Measurements from ENCODE around the gene CNPPD1. TPM values are rescaled to one million over a fixed set of nuclear protein-coding genes. Genes with fewer than 3 reads are reported as not detected.

Gene CNPPD1
- total RNA-seq, 2 donors from 2014 or later: 27.7 to 33.2 TPM

- no peak overlapping the region for H3K27ac Mint-ChIP-seq
- TF ChIP-seq CTCF (conservative IDR thresholded peaks at IDR 0.05): no peak
Observed at GRCh38 chr2:219174146-219174545, 2.6 kb downstream of the CNPPD1 start.

DNA sequence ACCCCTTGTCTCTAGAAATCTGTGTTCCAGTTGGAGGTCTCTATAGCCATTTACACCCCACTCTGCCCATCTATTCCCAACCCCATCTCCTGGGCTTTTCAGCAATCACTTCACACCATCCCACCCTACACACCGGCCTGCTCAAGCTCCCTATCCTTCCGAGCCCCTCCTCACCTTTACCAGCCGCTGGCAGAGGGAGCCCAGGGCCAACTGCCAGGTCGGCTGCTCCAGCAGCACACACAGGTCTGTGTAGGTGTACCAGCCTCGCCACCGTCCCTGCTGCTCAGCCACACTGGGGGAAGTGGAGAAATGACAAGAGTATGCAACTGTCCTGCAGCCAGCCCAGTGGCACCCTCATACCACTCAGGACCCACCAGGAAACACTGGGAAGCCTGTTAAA, 3.5 kb downstream of the CNPPD1 start:
- Mint-ChIP-seq H3K27me3 (ENCODE audit: insufficient read depth) (peaks cover 6% of the 10 kb centered on the region), H3K27ac (no peak overlapping the region), H3K4me3 (no peak overlapping the region), H3K36me3 (ENCODE audit: low read depth) (peaks cover 13% of the 10 kb centered on the region), H3K9me3 (no peaks in the 10 kb centered on the region), H3K4me1 (peaks cover 13% of the 10 kb centered on the region)
- Histone ChIP-seq H3K9me3 (ENCODE audit: control insufficient read depth, low read length) (no peaks in the 10 kb centered on the region), H3K27me3 (ENCODE audit: control insufficient read depth, insufficient read depth, low read length, poor library complexity, severe bottlenecking) (no peaks in the 10 kb centered on the region), H3K4me3 (ENCODE audit: low read length) (no peak overlapping the region), H3K36me3 (ENCODE audit: control insufficient read depth, insufficient read depth, low read length) (peaks cover 29% of the 10 kb centered on the region), H3K27ac (ENCODE audit: low read depth, low read length) (no peak overlapping the region), H3K9ac (ENCODE audit: extremely low read depth, low read length, poor library complexity, severe bottlenecking) (no peak overlapping the region), H3K4me1 (ENCODE audit: control insufficient read depth, insufficient read depth, low read length) (no peaks in the 10 kb centered on the region)
- 95 to 100% methylated on average over 2 to 6 of the region's 6 CpGs for WGBS, 2 experiments (ENCODE audit: insufficient coverage in 1 of 2, insufficient read length in 1 of 2)
- no peak for DNase-seq
- no peak for TF ChIP-seq CTCF (conservative IDR thresholded peaks at IDR 0.05)

More at GRCh38 chr2:219174146-219174545, 2.6 kb downstream of the CNPPD1 start:
- H3K27me3 ChIP-seq (ENCODE audit: control insufficient read depth, insufficient read depth, low read length, poor library complexity, severe bottlenecking): no peaks in the 10 kb centered on the region
- H3K4me3 ChIP-seq (ENCODE audit: low read length): no peak overlapping the region
- H3K9me3 ChIP-seq (ENCODE audit: control insufficient read depth, low read length): no peaks in the 10 kb centered on the region
- Mint-ChIP-seq H3K27me3 (ENCODE audit: insufficient read depth) (peaks cover 4% of the 10 kb centered on the region), H3K9me3 (no peaks in the 10 kb centered on the region), H3K36me3 (ENCODE audit: low read depth) (peaks cover 13% of the 10 kb centered on the region), H3K4me3 (no peak overlapping the region), H3K4me1 (peaks cover 19% of the 10 kb centered on the region)
- no peak for DNase-seq
- H3K9ac ChIP-seq (ENCODE audit: extremely low read depth, low read length, poor library complexity, severe bottlenecking): no peak overlapping the region
- no peak overlapping the region for H3K27ac ChIP-seq (ENCODE audit: low read depth, low read length)
- H3K4me1 ChIP-seq (ENCODE audit: control insufficient read depth, insufficient read depth, low read length): no peaks in the 10 kb centered on the region
- 98 to 100% methylated on average over 2 to 3 of the region's 3 CpGs for WGBS, 2 experiments (ENCODE audit: insufficient coverage in 1 of 2, insufficient read length in 1 of 2)
- H3K36me3 ChIP-seq (ENCODE audit: control insufficient read depth, insufficient read depth, low read length): peaks cover 29% of the 10 kb centered on the region

DNA sequence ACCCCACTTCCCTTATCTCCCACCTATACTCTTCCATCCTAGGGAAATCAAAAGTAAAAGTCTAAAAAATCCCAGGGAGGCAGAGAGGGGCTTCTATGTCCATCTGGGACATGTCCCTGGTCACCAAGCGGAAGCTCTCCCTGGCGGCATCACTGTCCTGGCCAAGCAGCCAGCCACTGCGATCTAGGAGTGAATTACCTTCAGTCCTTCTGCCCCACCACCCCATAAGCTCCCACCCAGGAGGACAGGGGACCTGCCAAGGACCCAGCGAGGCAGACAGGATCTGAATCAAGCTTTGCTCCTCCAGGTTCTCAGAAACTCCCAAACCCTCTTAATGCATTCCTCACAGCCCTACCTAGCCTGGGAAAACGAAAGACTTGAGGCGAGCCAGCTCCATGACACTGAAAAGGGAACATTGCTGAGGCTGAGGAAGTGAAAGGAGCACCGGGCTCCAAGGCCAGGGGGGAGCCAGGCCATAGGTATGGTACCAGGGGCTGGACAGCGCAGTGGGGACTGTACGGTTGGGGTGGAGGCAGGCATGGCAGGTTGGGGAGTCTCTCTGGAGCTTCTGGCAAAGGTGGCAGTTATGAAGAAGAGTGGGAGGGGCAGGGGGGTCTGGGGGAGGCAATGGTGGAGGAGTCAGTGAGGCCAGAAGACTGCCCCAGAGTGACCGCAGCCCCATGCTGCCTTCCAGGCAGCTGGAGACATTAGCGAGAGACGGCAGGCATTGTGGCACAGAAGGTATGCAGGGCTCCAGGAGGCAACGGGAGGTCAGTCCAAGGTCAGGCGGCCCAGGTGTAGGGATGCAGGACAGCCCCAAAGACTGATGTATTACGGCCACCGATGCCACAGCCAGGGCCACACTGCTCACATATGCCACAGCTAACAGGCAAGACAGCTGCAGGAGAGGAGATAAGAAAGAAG, 4.2 kb downstream of the CNPPD1 start:
- Mint-ChIP-seq H3K36me3 (ENCODE audit: low read depth) (peaks cover 13% of the 10 kb centered on the region), H3K4me3 (no peak overlapping the region), H3K9me3 (no peaks in the 10 kb centered on the region)

More for the DNA sequence above, 4.2 kb downstream of the CNPPD1 start:
- no peak for TF ChIP-seq CTCF (conservative IDR thresholded peaks at IDR 0.05)
- H3K4me1 Mint-ChIP-seq: peaks cover 12% of the 10 kb centered on the region
- WGBS, 2 experiments (ENCODE audit: insufficient coverage in 1 of 2, insufficient read length in 1 of 2): 88 to 89% methylated on average over 14 to 16 of the region's 16 CpGs
- peaks cover 3% of the 10 kb centered on the region for H3K4me1 ChIP-seq (ENCODE audit: control insufficient read depth, insufficient read depth, low read length)
- no peak overlapping the region for H3K27ac Mint-ChIP-seq
- no peaks in the 10 kb centered on the region for H3K9me3 ChIP-seq (ENCODE audit: control insufficient read depth, low read length)
- no peak overlapping the region for H3K27ac ChIP-seq (ENCODE audit: low read depth, low read length)
- H3K9ac ChIP-seq (ENCODE audit: extremely low read depth, low read length, poor library complexity, severe bottlenecking): no peak overlapping the region
- H3K27me3 Mint-ChIP-seq (ENCODE audit: insufficient read depth): peaks cover 6% of the 10 kb centered on the region
- H3K36me3 ChIP-seq (ENCODE audit: control insufficient read depth, insufficient read depth, low read length): peaks cover 29% of the 10 kb centered on the region
- no peak for DNase-seq
- no peaks in the 10 kb centered on the region for H3K27me3 ChIP-seq (ENCODE audit: control insufficient read depth, insufficient read depth, low read length, poor library complexity, severe bottlenecking)
- H3K4me3 ChIP-seq (ENCODE audit: low read length): no peak overlapping the region
